ENCODE data around the gene VTI1B. TPM values are rescaled to one million over a fixed set of nuclear protein-coding genes. Genes with fewer than 3 reads are reported as not detected.

Gene VTI1B
- total and polyA plus RNA-seq, 10 of the 15 experiments (the other 5 are each of a cell fraction or from before 2014, with no cell fraction given): 15.0 to 117 (median 50.5) TPM

DNA sequence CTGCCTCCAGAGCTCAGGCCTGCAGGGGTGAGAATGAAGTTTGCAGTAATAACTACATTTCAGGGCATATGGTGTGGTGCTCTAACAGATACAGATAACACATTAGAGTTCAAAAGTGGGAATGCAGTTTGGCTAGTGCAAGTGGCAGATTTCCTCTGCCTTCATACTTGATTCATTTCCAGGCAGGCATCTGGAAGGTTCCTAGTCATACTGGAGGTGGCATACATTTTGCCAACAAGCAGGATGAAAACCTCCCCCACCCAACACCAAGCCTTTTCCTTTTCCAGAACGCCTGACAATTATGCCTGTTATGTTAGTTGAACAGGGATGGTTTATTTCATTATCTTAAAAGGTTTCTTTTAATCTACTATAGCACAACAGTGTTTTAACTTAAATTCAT lies 24.3 kb downstream of the VTI1B start:
- ATAC-seq (no peak), FAIRE-seq (no peak), DNase-seq (ENCODE audit: low read depth, low spot score) (no peak)
- ChIA-PET RAD21 (ENCODE audit: unreplicated experiment) (no interaction called here), POLR2A (no interaction called here), CTCF (interaction anchor here (1.4 kb wide), 2 partner anchors 12 to 54 kb away, joined by 3 read pairs; no protein-coding TSS in a partner anchor), SMC1A (ENCODE audit: uncharacterized antibody, unreplicated experiment) (interaction anchor here (1.2 kb wide), 1 partner anchor 80 kb away, joined by 3 read pairs; no protein-coding TSS in a partner anchor)
- Histone ChIP-seq H3K4me2 (ENCODE audit: control insufficient read depth, insufficient read depth) (no peak overlapping the region), H3K36me3 (ENCODE audit: control insufficient read depth in 2 of 2, insufficient read depth in 2 of 2, low read length in 1 of 2) (peaks cover 8 to 22% of the 10 kb centered on the region in 2 experiments), H3K27ac (ENCODE audit: control insufficient read depth, insufficient read depth) (no peak overlapping the region), H3K79me2 (ENCODE audit: control insufficient read depth, insufficient read depth, low read length) (no peaks in the 10 kb centered on the region), H3K4me3 (no peak overlapping the region), H3K4me1 (ENCODE audit: control insufficient read depth, insufficient read depth, low read length) (no peaks in the 10 kb centered on the region), H2AFZ (ENCODE audit: control insufficient read depth, low read depth, low read length) (no peak overlapping the region), H3K27me3 (replicated peaks in 1 of 2; ENCODE audit: control insufficient read depth in 2 of 2, insufficient read depth in 2 of 2, low read length in 1 of 2) (no peaks in the 10 kb centered on the region), H3K9ac (ENCODE audit: control insufficient read depth, insufficient read depth, low read length) (no peak overlapping the region), H3K9me3 (replicated peaks; ENCODE audit: control insufficient read depth, insufficient read depth, low read length) (no peaks in the 10 kb centered on the region), H4K20me1 (ENCODE audit: control insufficient read depth, insufficient read depth) (no peaks in the 10 kb centered on the region)
- TF ChIP-seq, protein P1, sequence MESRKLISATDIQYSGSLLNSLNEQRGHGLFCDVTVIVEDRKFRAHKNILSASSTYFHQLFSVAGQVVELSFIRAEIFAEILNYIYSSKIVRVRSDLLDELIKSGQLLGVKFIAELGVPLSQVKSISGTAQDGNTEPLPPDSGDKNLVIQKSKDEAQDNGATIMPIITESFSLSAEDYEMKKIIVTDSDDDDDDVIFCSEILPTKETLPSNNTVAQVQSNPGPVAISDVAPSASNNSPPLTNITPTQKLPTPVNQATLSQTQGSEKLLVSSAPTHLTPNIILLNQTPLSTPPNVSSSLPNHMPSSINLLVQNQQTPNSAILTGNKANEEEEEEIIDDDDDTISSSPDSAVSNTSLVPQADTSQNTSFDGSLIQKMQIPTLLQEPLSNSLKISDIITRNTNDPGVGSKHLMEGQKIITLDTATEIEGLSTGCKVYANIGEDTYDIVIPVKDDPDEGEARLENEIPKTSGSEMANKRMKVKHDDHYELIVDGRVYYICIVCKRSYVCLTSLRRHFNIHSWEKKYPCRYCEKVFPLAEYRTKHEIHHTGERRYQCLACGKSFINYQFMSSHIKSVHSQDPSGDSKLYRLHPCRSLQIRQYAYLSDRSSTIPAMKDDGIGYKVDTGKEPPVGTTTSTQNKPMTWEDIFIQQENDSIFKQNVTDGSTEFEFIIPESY (IDR thresholded peaks at IDR 0.05): no peak
- TF ChIP-seq SIX5 (IDR thresholded peaks at IDR 0.05; ENCODE audit: low read depth, low read length, severe bottlenecking) (no peak), ZNF217 (IDR thresholded peaks at IDR 0.05) (no peak)
- TF ChIP-seq, protein P2, sequence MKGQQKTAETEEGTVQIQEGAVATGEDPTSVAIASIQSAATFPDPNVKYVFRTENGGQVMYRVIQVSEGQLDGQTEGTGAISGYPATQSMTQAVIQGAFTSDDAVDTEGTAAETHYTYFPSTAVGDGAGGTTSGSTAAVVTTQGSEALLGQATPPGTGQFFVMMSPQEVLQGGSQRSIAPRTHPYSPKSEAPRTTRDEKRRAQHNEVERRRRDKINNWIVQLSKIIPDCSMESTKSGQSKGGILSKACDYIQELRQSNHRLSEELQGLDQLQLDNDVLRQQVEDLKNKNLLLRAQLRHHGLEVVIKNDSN (IDR thresholded peaks at IDR 0.05; ENCODE audit: borderline replicate concordance, extremely low read length, insufficient read depth, low read depth, low read length): no peak
- TF ChIP-seq, protein P3, sequence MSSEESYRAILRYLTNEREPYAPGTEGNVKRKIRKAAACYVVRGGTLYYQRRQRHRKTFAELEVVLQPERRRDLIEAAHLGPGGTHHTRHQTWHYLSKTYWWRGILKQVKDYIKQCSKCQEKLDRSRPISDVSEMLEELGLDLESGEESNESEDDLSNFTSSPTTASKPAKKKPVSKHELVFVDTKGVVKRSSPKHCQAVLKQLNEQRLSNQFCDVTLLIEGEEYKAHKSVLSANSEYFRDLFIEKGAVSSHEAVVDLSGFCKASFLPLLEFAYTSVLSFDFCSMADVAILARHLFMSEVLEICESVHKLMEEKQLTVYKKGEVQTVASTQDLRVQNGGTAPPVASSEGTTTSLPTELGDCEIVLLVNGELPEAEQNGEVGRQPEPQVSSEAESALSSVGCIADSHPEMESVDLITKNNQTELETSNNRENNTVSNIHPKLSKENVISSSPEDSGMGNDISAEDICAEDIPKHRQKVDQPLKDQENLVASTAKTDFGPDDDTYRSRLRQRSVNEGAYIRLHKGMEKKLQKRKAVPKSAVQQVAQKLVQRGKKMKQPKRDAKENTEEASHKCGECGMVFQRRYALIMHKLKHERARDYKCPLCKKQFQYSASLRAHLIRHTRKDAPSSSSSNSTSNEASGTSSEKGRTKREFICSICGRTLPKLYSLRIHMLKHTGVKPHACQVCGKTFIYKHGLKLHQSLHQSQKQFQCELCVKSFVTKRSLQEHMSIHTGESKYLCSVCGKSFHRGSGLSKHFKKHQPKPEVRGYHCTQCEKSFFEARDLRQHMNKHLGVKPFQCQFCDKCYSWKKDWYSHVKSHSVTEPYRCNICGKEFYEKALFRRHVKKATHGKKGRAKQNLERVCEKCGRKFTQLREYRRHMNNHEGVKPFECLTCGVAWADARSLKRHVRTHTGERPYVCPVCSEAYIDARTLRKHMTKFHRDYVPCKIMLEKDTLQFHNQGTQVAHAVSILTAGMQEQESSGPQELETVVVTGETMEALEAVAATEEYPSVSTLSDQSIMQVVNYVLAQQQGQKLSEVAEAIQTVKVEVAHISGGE (CRISPR knock-in tag; IDR thresholded peaks at IDR 0.05): no peak
- intact Hi-C loops (cut with micrococcal nuclease; ENCODE audit: unreplicated experiment) (no loop called here), in situ Hi-C loops (cut with MboI) (no loop called here)
- WGBS (ENCODE audit: insufficient coverage, insufficient replicate concordance, low lambda C conversion rate, missing lambda C conversion rate): 100% methylated on average over 1 of the region's 1 CpG
- no TSS peak for BruUV-seq (replicated peaks)

Data from GM12878 (cell line).